Measurements from ENCODE around the gene NAGPA.

NAGPA gene

GRCh38 chr16:4994719-4995434 lies 38.9 kb downstream of the NAGPA start:
- intact Hi-C loops (cut with DNase I; ENCODE audit: low total_unique reads), result no loop called here
- Histone ChIP-seq H3K4me1 (no peaks in the 10 kb centered on the region), H3K9me3 (no peaks in the 10 kb centered on the region), H3K27ac (no peak overlapping the region), H3K36me3 (no peaks in the 10 kb centered on the region), H3K27me3 (peaks cover 0 to 17% of the 10 kb centered on the region in 2 donors), H3K4me3 (no peak overlapping the region)
- no peak for DNase-seq
- no peak for TF ChIP-seq CTCF (IDR thresholded peaks at IDR 0.05)

- no peak for DNase-seq
- no peak for TF ChIP-seq CTCF (IDR thresholded peaks at IDR 0.05)
Measured at GRCh38 chr16:4991754-4992153, 42.0 kb downstream of the NAGPA start.

GRCh38 chr16:4990415-4990814 lies 43.3 kb downstream of the NAGPA start:
- H3K27me3 ChIP-seq, result peaks cover 0 to 53% of the 10 kb centered on the region in 2 donors
- H3K4me3 ChIP-seq, result no peak overlapping the region
- H3K36me3 ChIP-seq, result no peaks in the 10 kb centered on the region
- H3K9me3 ChIP-seq, result no peaks in the 10 kb centered on the region
- intact Hi-C loops (cut with DNase I; ENCODE audit: low total_unique reads), result no loop called here
- no peak for DNase-seq
- no peak for TF ChIP-seq CTCF (IDR thresholded peaks at IDR 0.05)
- H3K4me1 ChIP-seq, result peaks cover 0 to 4% (median 0%) of the 10 kb centered on the region in 4 donors
- H3K27ac ChIP-seq, result no peak overlapping the region

More at GRCh38 chr16:4991754-4992153, 42.0 kb downstream of the NAGPA start:
- Histone ChIP-seq H3K36me3 (no peaks in the 10 kb centered on the region), H3K27ac (no peak overlapping the region), H3K9me3 (no peaks in the 10 kb centered on the region), H3K4me3 (no peak overlapping the region), H3K4me1 (peaks cover 0 to 4% (median 0%) of the 10 kb centered on the region in 4 donors), H3K27me3 (peaks cover 0 to 48% of the 10 kb centered on the region in 2 donors)
- intact Hi-C loops (cut with DNase I; ENCODE audit: low total_unique reads), result no loop called here

- peaks cover 0 to 53% of the 10 kb centered on the region in 2 donors for H3K27me3 ChIP-seq
- H3K4me3 ChIP-seq, result no peak overlapping the region
- no peaks in the 10 kb centered on the region for H3K36me3 ChIP-seq
- H3K9me3 ChIP-seq, result peaks cover 0 to under 1% (median 0%) of the 10 kb centered on the region in 3 donors
- no peak overlapping the region for H3K27ac ChIP-seq
- no peak for DNase-seq
- no peak for TF ChIP-seq CTCF (IDR thresholded peaks at IDR 0.05)
- intact Hi-C loops (cut with DNase I; ENCODE audit: low total_unique reads), result no loop called here
- peaks cover 0 to 4% (median 0%) of the 10 kb centered on the region in 4 donors for H3K4me1 ChIP-seq
Measured at GRCh38 chr16:4989391-4990006, 44.2 kb downstream of the NAGPA start.

GRCh38 chr16:4988647-4989046 lies 45.1 kb downstream of the NAGPA start:
- no peak overlapping the region for H3K4me3 ChIP-seq
- H3K4me1 ChIP-seq, result peaks cover 0 to 4% (median 0%) of the 10 kb centered on the region in 4 donors
- peaks cover 0 to 53% of the 10 kb centered on the region in 2 donors for H3K27me3 ChIP-seq
- TF ChIP-seq CTCF (IDR thresholded peaks at IDR 0.05), result no peak
- H3K27ac ChIP-seq, result no peak overlapping the region
- no peak for DNase-seq
- intact Hi-C loops (cut with DNase I; ENCODE audit: low total_unique reads), result no loop called here
- peaks cover 0 to 6% (median 0%) of the 10 kb centered on the region in 3 donors for H3K9me3 ChIP-seq
- no peaks in the 10 kb centered on the region for H3K36me3 ChIP-seq

All from tibial artery (tissue), 4 donors.